Body of pancreas (tissue), 4 donors: ENCODE results near the gene DLX1.

Source experiments
- CTCF ChIP-seq, 7 experiments: fragments of 450-650 bp in 4 of 7; fragments of 200-600 bp in 3 of 7; sonication (generic) in 3 of 7; IDR thresholded peaks; one replicate each; pipeline ENCODE4 v1.5.1; 2016 to 2019; ENCODE audit warnings: antibody characterized with exemption in 7 of 7
- POLR2A ChIP-seq, 3 donors: fragments of 450-650 bp; IDR thresholded peaks; one replicate each; pipeline ENCODE4 v1.6.1; 2016; ENCODE audit warnings: antibody characterized with exemption in 3 of 3, mild to moderate bottlenecking in 2 of 3

- no peak for TF ChIP-seq POLR2A (IDR thresholded peaks at IDR 0.05)
- TF ChIP-seq CTCF (IDR thresholded peaks at IDR 0.05) = no peak
Measured at GRCh38 chr2:172101821-172102390, 16.6 kb downstream of the DLX1 start.
